ENCODE measurements around the gene LANCL3. TPM values are rescaled to one million over a fixed set of nuclear protein-coding genes. Genes with fewer than 3 reads are reported as not detected.

The LANCL3 gene
- total RNA-seq, 2 experiments from 2014 or later = 0.05 to 0.11 TPM

- no peak overlapping the region for H3K4me3 ChIP-seq (ENCODE audit: low read length)
- Mint-ChIP-seq H3K27ac (no peak overlapping the region), H3K36me3 (ENCODE audit: low read depth) (no peaks in the 10 kb centered on the region), H3K27me3 (no peaks in the 10 kb centered on the region), H3K4me1 (ENCODE audit: low read depth) (no peaks in the 10 kb centered on the region), H3K9me3 (no peaks in the 10 kb centered on the region), H3K4me3 (no peak overlapping the region)
- CTCF ChIA-PET = no interaction called here
- peaks cover 0 to 3% of the 10 kb centered on the region in 2 experiments for H3K27me3 ChIP-seq (ENCODE audit: control insufficient read depth in 1 of 2, insufficient read depth in 2 of 2, low read length in 2 of 2)
- DNase-seq (no peak), ATAC-seq (ENCODE audit: poor library complexity) (no peak)
- peaks cover 4% of the 10 kb centered on the region for H3K4me1 ChIP-seq (ENCODE audit: insufficient read depth, low read length)
- no peak for TF ChIP-seq CTCF (IDR thresholded peaks at IDR 0.05)
- no peaks in the 10 kb centered on the region for H3K9me3 ChIP-seq (ENCODE audit: control insufficient read depth in 1 of 2, insufficient read depth in 1 of 2, low read length in 2 of 2)
- no peak overlapping the region for H3K27ac ChIP-seq (ENCODE audit: low read depth in 1 of 2, low read length in 2 of 2)
- intact Hi-C loops (cut with DNase I, micrococcal nuclease) = no loop called here
- H3K36me3 ChIP-seq (ENCODE audit: insufficient read depth, low read length) = no peaks in the 10 kb centered on the region
- POLR2A ChIA-PET = no interaction called here
Measured at GRCh38 chrX:37690119-37690518, 118.7 kb downstream of the LANCL3 start.

GRCh38 chrX:37692918-37693317 lies 121.5 kb downstream of the LANCL3 start:
- no peak for DNase-seq
- no peaks in the 10 kb centered on the region for H3K27me3 Mint-ChIP-seq

GRCh38 chrX:37697169-37697760 lies 125.8 kb downstream of the LANCL3 start:
- no peak for TF ChIP-seq CTCF (IDR thresholded peaks at IDR 0.05)
- Mint-ChIP-seq H3K27me3 (no peaks in the 10 kb centered on the region), H3K27ac (no peak overlapping the region), H3K4me3 (no peak overlapping the region), H3K4me1 (ENCODE audit: low read depth) (no peaks in the 10 kb centered on the region), H3K9me3 (no peaks in the 10 kb centered on the region), H3K36me3 (ENCODE audit: low read depth) (no peaks in the 10 kb centered on the region)
- Histone ChIP-seq H3K4me3 (ENCODE audit: low read length) (no peak overlapping the region), H3K4me1 (ENCODE audit: insufficient read depth, low read length) (no peaks in the 10 kb centered on the region), H3K27me3 (ENCODE audit: control insufficient read depth in 1 of 2, insufficient read depth in 2 of 2, low read length in 2 of 2) (no peaks in the 10 kb centered on the region), H3K27ac (ENCODE audit: low read depth in 1 of 2, low read length in 2 of 2) (no peak overlapping the region), H3K9me3 (ENCODE audit: control insufficient read depth in 1 of 2, insufficient read depth in 1 of 2, low read length in 2 of 2) (no peaks in the 10 kb centered on the region), H3K36me3 (ENCODE audit: insufficient read depth, low read length) (no peaks in the 10 kb centered on the region)
- CTCF ChIA-PET = no interaction called here
- intact Hi-C loops (cut with DNase I, micrococcal nuclease) = no loop called here
- ATAC-seq (ENCODE audit: poor library complexity) = no peak
- POLR2A ChIA-PET = no interaction called here
- DNase-seq = no peak

More at GRCh38 chrX:37692918-37693317, 121.5 kb downstream of the LANCL3 start:
- Mint-ChIP-seq H3K9me3 (no peaks in the 10 kb centered on the region), H3K4me3 (no peak overlapping the region), H3K36me3 (ENCODE audit: low read depth) (no peaks in the 10 kb centered on the region), H3K27ac (no peak overlapping the region), H3K4me1 (ENCODE audit: low read depth) (no peaks in the 10 kb centered on the region)
- no peaks in the 10 kb centered on the region for H3K27me3 ChIP-seq (ENCODE audit: control insufficient read depth in 1 of 2, insufficient read depth in 2 of 2, low read length in 2 of 2)
- intact Hi-C loops (cut with DNase I, micrococcal nuclease) = no loop called here
- H3K9me3 ChIP-seq (ENCODE audit: control insufficient read depth in 1 of 2, insufficient read depth in 1 of 2, low read length in 2 of 2) = no peaks in the 10 kb centered on the region
- POLR2A ChIA-PET = no interaction called here
- H3K27ac ChIP-seq (ENCODE audit: low read depth in 1 of 2, low read length in 2 of 2) = no peak overlapping the region
- H3K4me3 ChIP-seq (ENCODE audit: low read length) = no peak overlapping the region
- ATAC-seq (ENCODE audit: poor library complexity) = no peak
- no peak for TF ChIP-seq CTCF (IDR thresholded peaks at IDR 0.05)
- CTCF ChIA-PET = no interaction called here
- H3K36me3 ChIP-seq (ENCODE audit: insufficient read depth, low read length) = no peaks in the 10 kb centered on the region
- H3K4me1 ChIP-seq (ENCODE audit: insufficient read depth, low read length) = no peaks in the 10 kb centered on the region

All from CD4-positive, alpha-beta T cell (primary cell).